Measurements from ENCODE around the gene SCRN1.

DNA sequence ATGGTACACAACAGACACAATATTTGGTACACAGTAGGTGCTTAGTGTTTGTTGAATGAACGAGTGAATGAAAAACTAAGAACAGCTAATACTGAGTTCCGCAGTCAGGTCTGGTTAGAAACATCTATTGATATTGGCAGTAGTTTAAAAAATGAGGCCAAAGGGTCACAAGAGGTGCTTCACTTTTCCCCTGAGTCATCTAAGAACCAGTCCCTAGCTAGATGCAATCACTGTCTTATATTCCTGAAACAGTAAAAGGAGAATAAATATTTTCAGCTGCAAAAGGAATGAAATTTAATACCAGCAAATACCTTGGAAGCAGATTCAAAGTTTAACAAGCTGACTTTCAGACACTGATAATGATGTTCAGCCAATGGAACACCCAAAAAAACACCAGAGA is 54.5 kb downstream of the SCRN1 start:
- TF ChIP-seq EZH2 (IDR thresholded peaks at IDR 0.05; ENCODE audit: borderline replicate concordance): no peak
- TF ChIP-seq, protein P1, sequence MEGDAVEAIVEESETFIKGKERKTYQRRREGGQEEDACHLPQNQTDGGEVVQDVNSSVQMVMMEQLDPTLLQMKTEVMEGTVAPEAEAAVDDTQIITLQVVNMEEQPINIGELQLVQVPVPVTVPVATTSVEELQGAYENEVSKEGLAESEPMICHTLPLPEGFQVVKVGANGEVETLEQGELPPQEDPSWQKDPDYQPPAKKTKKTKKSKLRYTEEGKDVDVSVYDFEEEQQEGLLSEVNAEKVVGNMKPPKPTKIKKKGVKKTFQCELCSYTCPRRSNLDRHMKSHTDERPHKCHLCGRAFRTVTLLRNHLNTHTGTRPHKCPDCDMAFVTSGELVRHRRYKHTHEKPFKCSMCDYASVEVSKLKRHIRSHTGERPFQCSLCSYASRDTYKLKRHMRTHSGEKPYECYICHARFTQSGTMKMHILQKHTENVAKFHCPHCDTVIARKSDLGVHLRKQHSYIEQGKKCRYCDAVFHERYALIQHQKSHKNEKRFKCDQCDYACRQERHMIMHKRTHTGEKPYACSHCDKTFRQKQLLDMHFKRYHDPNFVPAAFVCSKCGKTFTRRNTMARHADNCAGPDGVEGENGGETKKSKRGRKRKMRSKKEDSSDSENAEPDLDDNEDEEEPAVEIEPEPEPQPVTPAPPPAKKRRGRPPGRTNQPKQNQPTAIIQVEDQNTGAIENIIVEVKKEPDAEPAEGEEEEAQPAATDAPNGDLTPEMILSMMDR (IDR thresholded peaks at IDR 0.05; ENCODE audit: poor library complexity): no peak

All from hepatocyte (in vitro differentiated cells).